Nephron (organoid): ENCODE results near the gene SUGT1.
A peak's percentile ranks its signal among the peaks of the same experiment; 100 is the strongest.
"Not testable (repeated sequence)": the region's sequence is repeated elsewhere in the genome, so short reads cannot be mapped to it uniquely, and the experiment has no call there.

ENCODE experiments used
- H3K27ac Mint-ChIP-seq, 3 experiments: 2 replicates each; pipeline ENCODE4 v1.8.0; 2020; ENCODE audit warnings: mixed read lengths in 3 of 3, mild to moderate bottlenecking in 2 of 3, moderate library complexity in 1 of 3
- H3K27me3 Mint-ChIP-seq: 2 replicates; pipeline ENCODE4 v1.8.0; 2021; ENCODE audit warnings: low read depth, mild to moderate bottlenecking, moderate library complexity, mixed read lengths
- H3K36me3 Mint-ChIP-seq: 2 replicates; pipeline ENCODE4 v1.8.0; 2020; ENCODE audit warnings: low read depth, mixed read lengths
- H3K4me1 Mint-ChIP-seq: 2 replicates; pipeline ENCODE4 v1.8.0; 2020; ENCODE audit warnings: mixed read lengths
- H3K4me3 Mint-ChIP-seq, 3 experiments: 2 replicates each; pipeline ENCODE4 v1.8.0; 2020; ENCODE audit warnings: mild to moderate bottlenecking in 3 of 3, mixed read lengths in 3 of 3, moderate library complexity in 2 of 3
- H3K9me3 Mint-ChIP-seq: 2 replicates; pipeline ENCODE4 v1.8.0; 2020; ENCODE audit warnings: mixed read lengths
- CTCF ChIP-seq, 3 experiments: fragments of 200-600 bp; sonication (generic); IDR thresholded peaks; one replicate each; pipeline ENCODE4 v1.5.0; 2021; ENCODE audit warnings: antibody characterized with exemption in 3 of 3; ENCODE audit not compliant: unreplicated experiment in 3 of 3

Gene SUGT1

GRCh38 chr13:52664272-52664671 is 11.6 kb downstream of the SUGT1 start:
- no peaks in the 10 kb centered on the region for H3K4me1 Mint-ChIP-seq
- no peak overlapping the region for H3K4me3 Mint-ChIP-seq
- H3K9me3 Mint-ChIP-seq: no peaks in the 10 kb centered on the region
- no peak for TF ChIP-seq CTCF (IDR thresholded peaks at IDR 0.05; ENCODE audit: unreplicated experiment in 3 of 3)
- H3K27ac Mint-ChIP-seq: no peak overlapping the region
- peaks cover 55% of the 10 kb centered on the region for H3K36me3 Mint-ChIP-seq
- H3K27me3 Mint-ChIP-seq: no peaks in the 10 kb centered on the region

DNA sequence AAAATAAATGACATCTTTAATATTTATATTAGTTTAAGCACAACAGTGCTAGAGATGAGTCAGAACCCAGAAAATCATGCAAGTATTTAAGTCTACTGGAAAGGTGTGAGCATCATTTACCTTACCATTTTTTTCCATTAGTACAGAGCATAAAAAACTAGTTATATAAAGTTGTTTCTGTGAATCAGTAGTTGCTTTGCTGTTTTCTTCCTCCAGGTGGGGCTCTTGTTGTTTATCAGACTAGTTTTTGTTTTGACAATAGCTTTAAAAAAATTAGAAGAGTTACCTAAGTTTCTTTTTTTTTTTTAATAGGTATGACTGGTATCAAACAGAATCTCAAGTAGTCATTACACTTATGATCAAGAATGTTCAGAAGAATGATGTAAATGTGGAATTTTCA is 12.7 kb downstream of the SUGT1 start:
- TF ChIP-seq CTCF (IDR thresholded peaks at IDR 0.05; ENCODE audit: unreplicated experiment in 3 of 3): peak; percentile 37 to 51 (median 46)
- H3K4me3 Mint-ChIP-seq: no peak overlapping the region
- no peaks in the 10 kb centered on the region for H3K27me3 Mint-ChIP-seq
- H3K9me3 Mint-ChIP-seq: no peaks in the 10 kb centered on the region
- no peaks in the 10 kb centered on the region for H3K4me1 Mint-ChIP-seq
- peaks cover 53% of the 10 kb centered on the region for H3K36me3 Mint-ChIP-seq
- no peak overlapping the region for H3K27ac Mint-ChIP-seq

- H3K27me3 Mint-ChIP-seq: no peaks in the 10 kb centered on the region
- peak in 1 of 3 experiments; percentile 23 for TF ChIP-seq CTCF (IDR thresholded peaks at IDR 0.05; ENCODE audit: unreplicated experiment in 3 of 3)
Measured at GRCh38 chr13:52669677-52670076, 17.0 kb downstream of the SUGT1 start.

DNA sequence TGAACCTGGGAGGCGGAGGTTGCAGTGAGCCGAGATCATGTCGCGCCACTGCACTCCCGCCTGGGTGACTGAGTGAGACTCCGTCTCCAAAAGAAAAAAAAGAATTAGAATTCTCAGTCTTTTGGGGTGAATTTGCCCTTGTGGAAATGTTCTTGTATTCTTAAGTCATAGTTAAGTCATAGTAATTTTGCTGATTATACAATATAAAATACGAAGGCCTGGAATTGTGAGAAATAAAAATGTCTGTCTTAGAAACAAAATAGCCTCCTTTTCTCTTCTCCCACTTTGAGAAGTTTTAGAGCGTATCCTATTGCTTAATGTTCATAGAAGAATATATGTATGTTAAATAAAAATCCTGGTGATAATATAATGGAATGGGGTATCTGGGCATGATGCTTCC is 18.1 kb downstream of the SUGT1 start:
- Mint-ChIP-seq H3K9me3 (no peaks in the 10 kb centered on the region), H3K36me3 (peaks cover 34% of the 10 kb centered on the region), H3K4me3 (no peak overlapping the region), H3K27me3 (no peaks in the 10 kb centered on the region), H3K4me1 (no peaks in the 10 kb centered on the region), H3K27ac (no peak overlapping the region)
- TF ChIP-seq CTCF (IDR thresholded peaks at IDR 0.05; ENCODE audit: unreplicated experiment in 3 of 3): no peak

More at GRCh38 chr13:52669677-52670076, 17.0 kb downstream of the SUGT1 start:
- no peak overlapping the region for H3K27ac Mint-ChIP-seq
- no peaks in the 10 kb centered on the region for H3K4me1 Mint-ChIP-seq
- H3K4me3 Mint-ChIP-seq: no peak overlapping the region
- peaks cover 35% of the 10 kb centered on the region for H3K36me3 Mint-ChIP-seq
- H3K9me3 Mint-ChIP-seq: no peaks in the 10 kb centered on the region

DNA sequence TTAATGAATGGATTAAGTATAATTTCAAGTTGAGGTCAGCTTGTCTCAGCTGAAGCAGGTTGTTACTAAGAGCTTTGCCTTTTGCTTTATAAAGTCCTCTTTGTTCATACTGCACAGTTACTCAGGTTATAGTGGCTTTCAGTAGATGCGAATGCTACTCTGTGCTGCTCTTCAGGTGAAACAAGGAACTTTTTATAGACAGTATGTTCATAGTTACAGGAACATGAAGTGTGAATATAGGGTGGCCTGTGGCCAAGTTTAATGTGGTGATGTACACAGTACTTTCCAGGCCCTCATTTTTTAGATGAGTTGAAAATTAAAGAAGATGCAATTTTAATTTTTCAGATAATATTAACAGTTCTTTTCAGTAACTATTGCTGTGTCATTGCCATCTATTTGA is 20.8 kb downstream of the SUGT1 start:
- H3K9me3 Mint-ChIP-seq: no peaks in the 10 kb centered on the region
- peaks cover 41% of the 10 kb centered on the region for H3K36me3 Mint-ChIP-seq
- TF ChIP-seq CTCF (IDR thresholded peaks at IDR 0.05; ENCODE audit: unreplicated experiment in 3 of 3): no peak
- H3K27ac Mint-ChIP-seq: no peak overlapping the region
- no peaks in the 10 kb centered on the region for H3K27me3 Mint-ChIP-seq
- H3K4me3 Mint-ChIP-seq: no peak overlapping the region
- H3K4me1 Mint-ChIP-seq: no peaks in the 10 kb centered on the region

DNA sequence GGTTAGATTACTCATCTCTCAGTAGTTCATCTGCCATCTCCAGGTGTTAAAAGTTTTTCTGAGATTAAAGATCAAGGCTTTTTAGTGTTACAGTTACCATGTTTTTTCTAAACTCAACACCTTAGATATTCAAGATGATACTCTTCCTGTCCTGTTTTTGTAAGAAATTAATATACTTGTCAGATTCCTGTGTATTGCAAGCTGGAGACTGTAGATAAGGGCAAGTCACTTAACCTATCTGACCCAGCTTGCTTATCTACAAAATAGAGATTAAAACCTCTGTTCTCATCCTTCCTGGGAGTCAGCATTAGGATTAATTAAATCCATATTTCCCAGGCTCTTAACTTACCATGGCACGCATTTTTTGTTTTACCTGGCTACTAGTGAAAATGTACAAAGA is 25.2 kb downstream of the SUGT1 start:
- no peak for TF ChIP-seq CTCF (IDR thresholded peaks at IDR 0.05; ENCODE audit: unreplicated experiment in 3 of 3)
- Mint-ChIP-seq H3K4me3 (no peak overlapping the region), H3K36me3 (peaks cover 52% of the 10 kb centered on the region), H3K27ac (no peak overlapping the region), H3K9me3 (no peaks in the 10 kb centered on the region), H3K27me3 (no peaks in the 10 kb centered on the region), H3K4me1 (no peaks in the 10 kb centered on the region)

- not testable (repeated sequence) for H3K4me1 Mint-ChIP-seq, H3K9me3 Mint-ChIP-seq, H3K27me3 Mint-ChIP-seq, H3K4me3 Mint-ChIP-seq, H3K27ac Mint-ChIP-seq
- peaks cover 76% of the 10 kb centered on the region for H3K36me3 Mint-ChIP-seq
Measured at GRCh38 chr13:52685806-52686205, 33.2 kb downstream of the SUGT1 start.
